PFSK-1 (cell line): Measurements from ENCODE around the gene FDXR.

Experiments used
- POLR2AphosphoS5 ChIP-seq: IDR thresholded peaks from 2 replicates; pipeline ENCODE4 v1.6.1; 2012; ENCODE audit warnings: low read depth, mild to moderate bottlenecking, control low read depth, low read length, moderate library complexity
- TAF1 ChIP-seq: IDR thresholded peaks from 2 replicates; pipeline ENCODE4 v1.6.1; 2012; ENCODE audit warnings: low read length, control low read depth, borderline replicate concordance; ENCODE audit not compliant: insufficient read depth

- TF ChIP-seq TAF1 (no peak), POLR2AphosphoS5 (no peak)
These were observed 32.6 kb downstream of the FDXR start for GRCh38 chr17:74839990-74840852.
